Measurements from ENCODE around the gene LRIT2.
A peak's percentile ranks its signal among the peaks of the same experiment; 100 is the strongest.

LRIT2 gene

GRCh38 chr10:84241185-84241790, 15.9 kb upstream of the LRIT2 start, which contains the start of gene LRIT1:
LRIT1 (minus strand) TSS chr10:84241546; CDS start chr10:84241439, 107 bp downstream.
- DNase-seq = peak; percentile 80

- no peak for DNase-seq
Measured at GRCh38 chr10:84238909-84239308, 13.6 kb upstream of the LRIT2 start.

GRCh38 chr10:84237199-84238051, 12.1 kb upstream of the LRIT2 start:
- DNase-seq = no peak

GRCh38 chr10:84236807-84237198, 11.5 kb upstream of the LRIT2 start:
- DNase-seq = no peak

- no peak for DNase-seq
Measured at GRCh38 chr10:84235096-84235495, 9.8 kb upstream of the LRIT2 start.

- DNase-seq = no peak
Measured at GRCh38 chr10:84234479-84234878, 9.1 kb upstream of the LRIT2 start.

- DNase-seq = no peak
Measured at GRCh38 chr10:84233940-84234339, 8.6 kb upstream of the LRIT2 start.

- DNase-seq = no peak
Measured at GRCh38 chr10:84232376-84232775, 7.0 kb upstream of the LRIT2 start.

GRCh38 chr10:84230359-84230758, 5.0 kb upstream of the LRIT2 start:
- DNase-seq = no peak

- no peak for DNase-seq
Measured at GRCh38 chr10:84227810-84228209, 2.5 kb upstream of the LRIT2 start.

- DNase-seq = peak; percentile 90
Measured at GRCh38 chr10:84226616-84227015, 1.3 kb upstream of the LRIT2 start.

GRCh38 chr10:84224411-84225028, 824 bp downstream of the LRIT2 start:
- peak; percentile 39 for DNase-seq

- DNase-seq = no peak
Measured at GRCh38 chr10:84221916-84222315, 3.4 kb downstream of the LRIT2 start.

GRCh38 chr10:84217746-84218145, 7.6 kb downstream of the LRIT2 start:
- no peak for DNase-seq

GRCh38 chr10:84216834-84217233, 8.5 kb downstream of the LRIT2 start:
- no peak for DNase-seq

GRCh38 chr10:84214612-84215235, 10.6 kb downstream of the LRIT2 start:
- peak; percentile 35 for DNase-seq

- no peak for DNase-seq
Measured at GRCh38 chr10:84214046-84214572, 11.2 kb downstream of the LRIT2 start.

- no peak for DNase-seq
Measured at GRCh38 chr10:84213076-84213475, 12.3 kb downstream of the LRIT2 start.

GRCh38 chr10:84212014-84212413, 13.3 kb downstream of the LRIT2 start:
- DNase-seq = no peak

- no peak for DNase-seq
Measured at GRCh38 chr10:84211566-84211965, 13.8 kb downstream of the LRIT2 start.

- DNase-seq = no peak
Measured at GRCh38 chr10:84208023-84208422, 17.3 kb downstream of the LRIT2 start.

GRCh38 chr10:84205853-84206525, 19.4 kb downstream of the LRIT2 start:
- DNase-seq = no peak

Measured in NCI-H82 (cell line).